Activated CD4-positive, alpha-beta T cell treated with anti-CD3 and anti-CD28 coated beads for 24 hours (primary cell): ENCODE measurements around the gene OR10A3.

Source experiments
- DNase-seq, 2 donors: peaks; one replicate each; pipeline ENCODE4 v3.0.0-alpha.2; 2020; ENCODE audit warnings: low read depth in 2 of 2

The OR10A3 gene

DNA sequence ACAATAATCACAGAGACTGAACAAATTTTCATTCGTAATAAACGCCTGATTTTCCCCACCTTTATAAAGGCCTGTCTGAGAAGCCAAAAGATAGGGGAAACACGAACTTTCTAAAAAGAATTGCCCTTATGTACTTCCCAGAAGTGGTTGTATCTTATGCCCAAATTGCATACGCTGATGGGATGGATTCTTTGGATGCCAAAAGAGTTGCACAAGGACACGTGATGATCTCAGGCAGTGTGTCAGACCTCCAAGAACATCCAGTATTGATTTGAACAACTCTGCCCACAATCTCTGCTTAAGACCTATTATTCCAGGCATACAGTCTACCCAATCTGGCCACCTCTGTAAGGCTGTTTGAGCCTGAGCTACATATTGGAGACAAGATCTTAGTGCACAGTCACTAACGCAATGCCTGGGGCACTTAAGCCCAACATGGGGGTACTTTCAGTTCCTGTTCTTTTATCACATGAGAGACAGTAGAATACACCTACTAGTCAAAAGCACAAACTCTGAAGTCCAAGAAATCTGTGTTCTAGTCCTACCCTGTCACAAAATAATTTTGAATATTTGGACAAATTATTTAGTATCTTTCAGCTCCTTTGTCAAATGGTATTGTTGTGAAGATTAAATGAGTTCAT lies 49.3 kb downstream of the OR10A3 start:
- DNase-seq: no peak

DNA sequence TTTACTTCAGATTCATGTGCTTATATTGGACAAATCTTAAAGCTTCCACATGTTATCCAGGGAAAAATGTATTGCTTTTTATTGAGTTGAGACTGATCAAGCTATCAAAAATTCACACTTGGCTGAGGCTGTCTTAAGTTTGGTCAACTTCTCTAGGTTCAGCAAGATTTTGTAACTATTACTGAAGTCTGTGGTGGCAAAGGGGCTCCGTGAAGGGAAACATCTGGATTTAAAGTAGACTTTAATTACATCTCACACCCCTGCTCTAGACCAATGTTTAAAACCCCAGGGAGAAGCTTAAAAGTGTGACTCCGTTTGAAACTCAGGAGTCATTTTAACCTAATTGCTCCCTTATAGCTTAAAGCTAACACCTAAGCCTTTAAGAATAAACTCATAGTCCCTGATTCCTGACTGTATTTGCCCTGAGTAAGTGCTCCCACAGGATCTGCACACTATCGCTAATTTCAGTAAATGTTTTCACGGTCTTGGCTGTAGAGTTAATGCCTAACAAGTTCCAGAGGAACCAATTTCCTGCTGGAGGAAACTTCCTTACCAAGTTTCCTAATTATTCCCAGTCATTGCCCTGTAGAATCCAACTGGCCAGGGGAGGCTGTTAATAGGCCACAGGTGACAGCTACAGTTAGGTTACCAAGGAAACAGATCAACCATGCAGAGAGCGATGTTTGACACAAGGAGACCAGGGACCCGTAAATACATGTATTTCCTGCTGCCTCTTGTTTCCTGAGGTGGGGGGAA lies 50.9 kb downstream of the OR10A3 start:
- no peak for DNase-seq

DNA sequence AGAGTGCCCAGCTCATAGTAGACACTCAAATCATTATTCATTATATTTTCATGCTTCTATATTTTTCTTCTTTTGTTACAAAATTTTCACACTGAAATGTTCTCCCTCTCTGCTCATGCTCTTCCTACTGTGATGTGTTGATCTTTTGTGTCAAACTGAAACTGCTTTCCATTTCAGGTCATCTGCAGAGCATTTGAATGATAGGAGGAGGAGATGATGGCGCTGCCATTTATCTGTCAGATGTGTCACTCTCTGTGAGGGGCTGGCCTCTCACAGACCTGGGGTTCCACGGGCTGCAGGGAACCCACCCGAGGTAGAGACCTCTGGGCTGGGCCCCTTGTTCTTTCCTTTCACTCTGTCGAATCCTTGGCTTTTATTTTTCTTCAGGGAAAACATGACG lies 51.5 kb downstream of the OR10A3 start:
- DNase-seq: no peak
